OCI-LY7 (cell line): ENCODE results near the gene RANBP6. TPM values are rescaled to one million over a fixed set of nuclear protein-coding genes. Genes with fewer than 3 reads are reported as not detected.

Experiments used
- BruUV-seq: library from RNA; stranded (reverse); fragments of 400-500 nt; replicated peaks from 2 replicates; lab custom pipeline; 2021; lab: Mats Ljungman, UMichigan
- CTCF ChIA-PET: fragments of 300-600 bp; sonication (Branson Sonifier 250); formaldehyde crosslinking; loops from one replicate; lab custom pipeline; 2022; ENCODE audit warnings: antibody characterized with exemption; ENCODE audit not compliant: unreplicated experiment; lab: Charles Lee
- POLR2A ChIA-PET: fragments of 300-600 bp; sonication (Branson Sonifier 250); formaldehyde crosslinking; loops from one replicate; lab custom pipeline; 2022; ENCODE audit warnings: antibody characterized with exemption; lab: Charles Lee
- DNase-seq: peaks from one replicate; pipeline ENCODE4 v3.0.0-alpha.2; 2015; ENCODE audit warnings: low spot score
- H2AFZ ChIP-seq: fragments of 200-600 bp; sonication (generic), shearing (Covaris generic); 2 replicates; pipeline ENCODE4 v1.6.1; 2014; ENCODE audit warnings: mild to moderate bottlenecking, antibody characterized with exemption, low read length, moderate library complexity
- H3K27ac ChIP-seq: fragments of 200-600 bp; sonication (generic); 2 replicates; pipeline ENCODE4 v1.5.1; 2014; ENCODE audit warnings: mixed run types, low read depth, mild to moderate bottlenecking, moderate library complexity, low read length, inconsistent platforms; ENCODE audit not compliant: poor library complexity, severe bottlenecking
- H3K36me3 ChIP-seq: fragments of 200-600 bp; sonication (generic); 2 replicates; pipeline ENCODE4 v1.6.1; 2014; ENCODE audit warnings: mild to moderate bottlenecking, antibody characterized with exemption, low read length, moderate library complexity, mixed read lengths; ENCODE audit not compliant: insufficient read depth
- H3K4me1 ChIP-seq: fragments of 200-600 bp; sonication (generic); 2 replicates; pipeline ENCODE4 v1.5.1; 2014; ENCODE audit warnings: mild to moderate bottlenecking, low read length; ENCODE audit not compliant: insufficient read depth, poor library complexity, severe bottlenecking
- H3K4me2 ChIP-seq: fragments of 200-600 bp; sonication (generic); 2 replicates; pipeline ENCODE4 v1.6.1; 2014; ENCODE audit warnings: mild to moderate bottlenecking, low read length
- H3K4me3 ChIP-seq: fragments of 200-600 bp; sonication (generic); 2 replicates; pipeline ENCODE4 v1.5.1; 2014; ENCODE audit warnings: mild to moderate bottlenecking, low read depth, low read length; ENCODE audit not compliant: poor library complexity, severe bottlenecking
- H3K79me2 ChIP-seq: fragments of 200-600 bp; sonication (generic); 2 replicates; pipeline ENCODE4 v1.6.1; 2016; ENCODE audit warnings: low read depth, mild to moderate bottlenecking, low read length, moderate library complexity, mixed read lengths; ENCODE audit not compliant: insufficient read depth
- H3K9me2 ChIP-seq: fragments of 200-600 bp; sonication (generic); 2 replicates; pipeline ENCODE4 v1.6.1; 2016; ENCODE audit warnings: mild to moderate bottlenecking, low read length, mixed read lengths; ENCODE audit not compliant: insufficient read depth
- H3K9me3 ChIP-seq: fragments of 200-600 bp; sonication (generic); 2 replicates; pipeline ENCODE4 v1.6.1; 2014; ENCODE audit warnings: mild to moderate bottlenecking, mixed run types, low read length, mixed read lengths
- H4K20me1 ChIP-seq: fragments of 200-600 bp; sonication (generic); 2 replicates; pipeline ENCODE4 v1.6.1; 2014; ENCODE audit warnings: mild to moderate bottlenecking, antibody characterized with exemption, low read length, moderate library complexity, mixed read lengths; ENCODE audit not compliant: insufficient read depth
- CTCF ChIP-seq: fragments of 200-600 bp; sonication (generic); conservative IDR thresholded peaks from 2 replicates; pipeline ENCODE4 v1.5.1; 2014; ENCODE audit warnings: mild to moderate bottlenecking, antibody characterized with exemption, low read length, moderate library complexity, mixed read lengths
- EZH2phosphoT487 ChIP-seq: fragments of 200-600 bp; sonication (generic); IDR thresholded peaks from 2 replicates; pipeline ENCODE4 v1.6.1; 2018; ENCODE audit warnings: low read depth, borderline replicate concordance, mild to moderate bottlenecking, mixed run types, antibody characterized with exemption, low read length, moderate library complexity, mixed read lengths
- intact Hi-C: fragments of 100-400 bp; cut with micrococcal nuclease; formaldehyde crosslinking; loops from one replicate; pipeline ENCODE4 v1.10.0; 2022; ENCODE audit not compliant: unreplicated experiment
- total RNA-seq, 2 experiments: library from RNA; depleted of rRNA in 1 of 2; stranded (reverse); fragments of >200 nt in 1 of 2; shearing (Covaris generic) in 1 of 2; gene quantifications; 2 replicates each; pipeline ENCODE4 v1.2.3, GENCODE V29; 2014 to 2022

RANBP6 gene
- total RNA-seq, 2 experiments from 2014 or later: 24.1 to 28.4 TPM

GRCh38 chr9:6014670-6015270, 654 bp downstream of the RANBP6 start:
- Histone ChIP-seq H3K27ac (peak overlapping the region; percentile 38), H3K9me2 (no peaks in the 10 kb centered on the region), H4K20me1 (0 out of 2 replicates have a peak, but pooled peaks cover 5% of the 10 kb centered on the region), H3K36me3 (peaks cover 48% of the 10 kb centered on the region), H3K9me3 (no peaks in the 10 kb centered on the region), H3K4me2 (peak overlapping the region; percentile 91), H2AFZ (peak overlapping the region; percentile 76), H3K4me1 (peaks cover 37% of the 10 kb centered on the region), H3K79me2 (peaks cover 56% of the 10 kb centered on the region), H3K4me3 (peak overlapping the region; percentile 96)
- ChIA-PET POLR2A (interaction anchor here (0.8 to 2.9 kb wide), 6 partner anchors 9 to 28 kb away, joined by 5 to 8 read pairs (median 7); no protein-coding TSS in a partner anchor), CTCF (interaction anchor here (1.0 kb wide), 1 partner anchor 9 kb away, joined by 4 read pairs; no protein-coding TSS in a partner anchor)
- TSS peak; percentile 66 for BruUV-seq
- DNase-seq: no peak
- TF ChIP-seq CTCF: no peak
- TF ChIP-seq EZH2phosphoT487: no peak
- intact Hi-C loops: loop anchor here (5.0 kb wide), 1 partner anchor 577 kb away; the partner anchor contains the start of gene PLGRKT

GRCh38 chr9:6008169-6008979, 7.0 kb downstream of the RANBP6 start:
- intact Hi-C loops: loop anchor here (5.0 kb wide), 3 partner anchors 381 to 749 kb away; partner anchors contain the start of genes KDM4C and RIC1
- H3K4me3 ChIP-seq: peak overlapping the region; percentile 94
- H3K79me2 ChIP-seq: peaks cover 83% of the 10 kb centered on the region
- H3K4me2 ChIP-seq: peak overlapping the region; percentile 91
- no peaks in the 10 kb centered on the region for H3K9me3 ChIP-seq
- H4K20me1 ChIP-seq: peaks cover 13% of the 10 kb centered on the region
- ChIA-PET CTCF (interaction anchor here (0.6 kb wide), 3 partner anchors 46 to 247 kb away, joined by 3 to 5 read pairs (median 4); no protein-coding TSS in a partner anchor), POLR2A (interaction anchor here (0.6 to 2.6 kb wide), 12 partner anchors 9 to 692 kb away, joined by 3 to 13 read pairs (median 4); no protein-coding TSS in a partner anchor)
- no peak for TF ChIP-seq CTCF
- no peak for TF ChIP-seq EZH2phosphoT487
- no TSS peak for BruUV-seq
- no peaks in the 10 kb centered on the region for H3K9me2 ChIP-seq
- H3K36me3 ChIP-seq: peaks cover 69% of the 10 kb centered on the region
- H3K27ac ChIP-seq: peak overlapping the region; percentile 70
- peaks cover 56% of the 10 kb centered on the region for H3K4me1 ChIP-seq
- peak; percentile 98 for DNase-seq
- H2AFZ ChIP-seq: peak overlapping the region; percentile 72; the same call in 1 of the 2 replicates
